Measurements from ENCODE around the gene LBX1. TPM values are rescaled to one million over a fixed set of nuclear protein-coding genes. Genes with fewer than 3 reads are reported as not detected.

Gene LBX1
- total RNA-seq, 2 donors from 2014 or later = not detected

DNA sequence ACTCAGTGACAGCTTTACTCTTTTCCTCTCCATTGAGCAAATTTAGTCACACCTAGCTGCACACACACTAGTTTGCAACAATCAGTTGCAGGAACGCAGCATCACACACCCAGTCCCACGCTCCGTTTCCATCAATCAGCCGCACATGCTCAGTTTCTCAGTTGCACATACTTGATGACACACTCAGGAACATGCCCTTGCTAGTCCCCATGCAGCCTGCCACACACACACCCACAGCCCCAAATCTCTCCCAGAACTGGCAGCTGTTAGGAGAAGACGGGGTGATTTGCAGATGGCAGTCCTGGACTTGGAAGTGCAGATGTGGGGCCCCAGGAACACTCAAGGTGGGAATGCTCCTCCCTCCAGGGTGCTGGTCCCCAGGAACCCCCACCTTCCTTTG, 7.7 kb downstream of the LBX1 start:
- ATAC-seq (ENCODE audit: insufficient number of reproducible peaks, low FRiP score, low read depth) (no peak), DNase-seq (ENCODE audit: low spot score) (no peak)
- no peak overlapping the region for H3K27ac ChIP-seq
- TF ChIP-seq, protein P1, sequence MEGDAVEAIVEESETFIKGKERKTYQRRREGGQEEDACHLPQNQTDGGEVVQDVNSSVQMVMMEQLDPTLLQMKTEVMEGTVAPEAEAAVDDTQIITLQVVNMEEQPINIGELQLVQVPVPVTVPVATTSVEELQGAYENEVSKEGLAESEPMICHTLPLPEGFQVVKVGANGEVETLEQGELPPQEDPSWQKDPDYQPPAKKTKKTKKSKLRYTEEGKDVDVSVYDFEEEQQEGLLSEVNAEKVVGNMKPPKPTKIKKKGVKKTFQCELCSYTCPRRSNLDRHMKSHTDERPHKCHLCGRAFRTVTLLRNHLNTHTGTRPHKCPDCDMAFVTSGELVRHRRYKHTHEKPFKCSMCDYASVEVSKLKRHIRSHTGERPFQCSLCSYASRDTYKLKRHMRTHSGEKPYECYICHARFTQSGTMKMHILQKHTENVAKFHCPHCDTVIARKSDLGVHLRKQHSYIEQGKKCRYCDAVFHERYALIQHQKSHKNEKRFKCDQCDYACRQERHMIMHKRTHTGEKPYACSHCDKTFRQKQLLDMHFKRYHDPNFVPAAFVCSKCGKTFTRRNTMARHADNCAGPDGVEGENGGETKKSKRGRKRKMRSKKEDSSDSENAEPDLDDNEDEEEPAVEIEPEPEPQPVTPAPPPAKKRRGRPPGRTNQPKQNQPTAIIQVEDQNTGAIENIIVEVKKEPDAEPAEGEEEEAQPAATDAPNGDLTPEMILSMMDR (IDR thresholded peaks at IDR 0.05) = no peak
- H3K4me1 ChIP-seq (ENCODE audit: control insufficient read depth in 1 of 2, low read depth in 2 of 2) = peaks cover 33 to 59% of the 10 kb centered on the region in 2 donors
- no peak overlapping the region for H3K4me3 ChIP-seq
- H3K27me3 ChIP-seq (replicated peaks; ENCODE audit: insufficient read depth) = peaks cover 50% of the 10 kb centered on the region
- H3K36me3 ChIP-seq = no peaks in the 10 kb centered on the region
- H3K9me3 ChIP-seq = no peaks in the 10 kb centered on the region

DNA sequence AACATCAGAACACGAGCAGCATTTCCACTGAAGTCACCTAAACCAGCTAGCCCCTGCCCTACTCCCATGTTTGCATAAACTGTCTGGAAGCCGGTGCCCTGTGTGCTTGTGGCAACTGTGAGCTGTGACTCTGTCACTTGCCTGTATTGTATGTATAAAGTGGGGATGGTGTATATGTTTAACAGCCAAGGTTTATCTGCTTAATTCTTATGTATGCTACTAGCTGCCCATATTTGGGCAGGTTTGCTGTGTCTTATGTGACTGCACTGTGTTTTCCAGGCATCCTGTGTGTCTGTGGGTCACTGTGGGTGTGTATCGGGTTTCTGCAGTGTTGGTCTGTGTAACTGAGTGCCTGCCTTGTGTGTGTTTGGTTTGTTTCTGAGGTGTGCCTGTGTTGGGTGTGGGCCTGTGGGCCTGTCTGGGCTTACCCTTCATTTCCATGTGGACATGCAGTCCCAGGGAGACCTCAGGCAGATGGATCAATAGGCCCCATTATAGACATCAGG, 9.3 kb downstream of the LBX1 start:
- Histone ChIP-seq H3K27me3 (replicated peaks; ENCODE audit: insufficient read depth) (peaks cover 60% of the 10 kb centered on the region), H3K4me1 (ENCODE audit: control insufficient read depth in 1 of 2, low read depth in 2 of 2) (peaks cover 23 to 59% of the 10 kb centered on the region in 2 donors), H3K27ac (no peak overlapping the region), H3K4me3 (no peak overlapping the region), H3K9me3 (no peaks in the 10 kb centered on the region), H3K36me3 (no peaks in the 10 kb centered on the region)
- TF ChIP-seq, protein P1 (IDR thresholded peaks at IDR 0.05) = no peak
- ATAC-seq (ENCODE audit: insufficient number of reproducible peaks, low FRiP score, low read depth) (no peak), DNase-seq (ENCODE audit: low spot score) (no peak)

DNA sequence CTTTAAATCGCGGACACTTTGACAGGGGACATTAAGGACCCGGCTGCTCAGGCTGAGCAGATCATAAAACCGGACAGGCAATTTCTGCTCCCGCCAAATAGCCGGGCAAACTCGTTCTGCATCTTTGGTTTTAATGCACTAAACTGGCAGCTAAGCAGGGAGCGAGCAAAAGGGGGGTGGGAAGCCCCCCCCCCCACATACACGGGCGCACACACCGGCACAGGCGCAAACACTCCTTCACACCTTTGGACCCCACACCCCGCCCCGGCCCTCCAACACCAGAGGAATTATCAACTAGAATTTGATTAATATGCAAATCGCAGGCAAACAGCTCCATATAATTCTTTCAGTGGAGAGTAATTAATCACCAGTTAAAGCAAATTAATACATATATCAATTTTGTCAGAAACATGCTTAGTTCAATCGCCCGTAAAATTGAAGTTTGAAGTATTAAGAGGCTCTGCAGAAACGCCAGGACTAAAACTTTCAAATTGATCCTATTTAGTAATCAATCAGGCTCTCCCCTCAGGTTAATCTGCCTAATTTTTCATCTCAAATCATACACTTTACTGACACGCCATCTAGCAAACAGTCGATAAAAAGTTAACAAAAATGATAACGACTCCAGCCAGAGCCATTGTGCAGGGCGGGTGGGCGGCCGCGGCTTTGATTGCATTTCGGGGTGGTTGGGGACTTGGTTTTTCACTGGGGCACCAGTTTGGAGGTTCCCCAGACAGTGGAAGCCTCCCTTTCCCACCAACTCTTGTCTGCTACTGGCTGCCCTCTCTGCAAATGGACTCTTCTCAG, 9.9 kb downstream of the LBX1 start:
- DNase-seq (ENCODE audit: low spot score) = no peak
- H3K36me3 ChIP-seq = no peaks in the 10 kb centered on the region
- no peak overlapping the region for H3K4me3 ChIP-seq
- no peak for ATAC-seq (ENCODE audit: insufficient number of reproducible peaks, low FRiP score, low read depth)
- no peaks in the 10 kb centered on the region for H3K9me3 ChIP-seq
- TF ChIP-seq, protein P1 (IDR thresholded peaks at IDR 0.05) = no peak
- peaks cover 56% of the 10 kb centered on the region for H3K27me3 ChIP-seq (replicated peaks; ENCODE audit: insufficient read depth)
- H3K4me1 ChIP-seq (ENCODE audit: control insufficient read depth in 1 of 2, low read depth in 2 of 2) = peaks cover 21 to 59% of the 10 kb centered on the region in 2 donors
- H3K27ac ChIP-seq = no peak overlapping the region

DNA sequence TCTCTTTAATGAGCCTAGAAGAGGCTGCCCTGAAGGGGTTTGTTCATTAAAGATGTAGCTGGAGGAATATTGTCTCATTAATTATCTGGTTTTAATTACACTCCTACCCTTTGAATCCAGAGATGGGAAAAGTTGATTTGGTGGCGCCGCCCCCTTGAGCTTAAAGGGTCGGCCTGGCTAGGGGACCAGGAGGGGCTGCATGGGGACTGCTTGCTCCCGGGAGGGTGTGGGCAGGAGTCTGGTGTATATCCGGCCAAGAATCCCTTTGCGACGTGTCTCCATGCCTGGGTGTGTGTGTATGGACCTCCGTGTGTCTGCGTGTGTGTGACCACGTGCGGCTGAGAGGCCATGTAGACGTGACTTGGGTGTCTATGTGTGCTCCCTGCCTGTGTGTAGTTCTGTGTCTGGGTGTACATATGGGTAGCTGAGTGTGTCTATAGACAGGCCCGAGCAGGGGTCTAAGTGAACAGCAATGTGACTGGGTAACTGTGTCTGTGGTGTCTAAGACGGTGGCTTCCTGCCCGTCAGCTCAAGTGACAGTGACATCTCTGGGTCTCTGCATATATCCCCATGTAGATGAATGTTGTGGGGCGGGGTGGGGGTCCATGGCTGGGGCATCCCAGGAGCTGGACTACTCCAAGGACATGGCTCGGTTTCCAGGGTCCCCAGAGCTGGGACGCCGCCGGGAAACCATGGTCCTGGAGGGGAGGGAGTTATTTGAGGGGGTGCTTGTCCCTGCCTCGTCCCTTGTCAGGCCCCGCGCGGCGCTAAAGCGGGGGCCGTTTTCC, 10.7 kb downstream of the LBX1 start:
- TF ChIP-seq, protein P1 (IDR thresholded peaks at IDR 0.05) = no peak
- ATAC-seq (ENCODE audit: insufficient number of reproducible peaks, low FRiP score, low read depth) = no peak
- no peak overlapping the region for H3K27ac ChIP-seq
- no peak for DNase-seq (ENCODE audit: low spot score)
- peaks cover 48% of the 10 kb centered on the region for H3K27me3 ChIP-seq (replicated peaks; ENCODE audit: insufficient read depth)
- H3K4me1 ChIP-seq (ENCODE audit: control insufficient read depth in 1 of 2, low read depth in 2 of 2) = peaks cover 18 to 60% of the 10 kb centered on the region in 2 donors
- no peak overlapping the region for H3K4me3 ChIP-seq
- no peaks in the 10 kb centered on the region for H3K9me3 ChIP-seq
- no peaks in the 10 kb centered on the region for H3K36me3 ChIP-seq

All from thoracic aorta (tissue), 2 donors.